Testis (tissue), 2 donors: Measurements from ENCODE around the gene KIF26B.

ENCODE experiments used
- CTCF ChIP-seq, 3 experiments: fragments of 450-650 bp in 2 of 3; fragments of 200-600 bp in 1 of 3; sonication (generic) in 1 of 3; IDR thresholded peaks; one replicate each; pipeline ENCODE4 v1.5.1; 2016 to 2019; ENCODE audit warnings: antibody characterized with exemption in 3 of 3, mild to moderate bottlenecking in 2 of 3, moderate library complexity in 1 of 3
- POLR2A ChIP-seq: fragments of 450-650 bp; IDR thresholded peaks from one replicate; pipeline ENCODE4 v1.6.1; 2017; ENCODE audit warnings: antibody characterized with exemption, mild to moderate bottlenecking, moderate library complexity

- TF ChIP-seq POLR2A (no peak), CTCF (IDR thresholded peaks at IDR 0.05) (no peak)
Measured at GRCh38 chr1:245294020-245294419, 139.2 kb downstream of the KIF26B start.
